Umbilical cord (tissue), 2 donors: Measurements from ENCODE around the gene SERP1. TPM values are rescaled to one million over a fixed set of nuclear protein-coding genes. Genes with fewer than 3 reads are reported as not detected.
"Not testable (repeated sequence)": the region's sequence is repeated elsewhere in the genome, so short reads cannot be mapped to it uniquely, and the experiment has no call there.

ENCODE experiments used
- DNase-seq: peaks from one replicate; pipeline ENCODE4 v3.0.0-alpha.2; 2015; ENCODE audit warnings: low spot score
- total RNA-seq: library from RNA; depleted of rRNA; stranded (reverse); fragments of >200 nt; gene quantifications from one replicate; pipeline ENCODE4 v1.2.3, GENCODE V29; 2014; ENCODE audit warnings: low replicate concordance; ENCODE audit not compliant: insufficient read depth

Gene SERP1
- total RNA-seq, 1 donor from 2014 or later = 190 TPM

GRCh38 chr3:150538324-150539208 is 7.7 kb downstream of the SERP1 start:
- no peak for DNase-seq

GRCh38 chr3:150535204-150535603 is 11.1 kb downstream of the SERP1 start:
- DNase-seq = no peak

- DNase-seq = no peak
Measured at GRCh38 chr3:150531775-150532174, 14.5 kb downstream of the SERP1 start.

GRCh38 chr3:150528354-150528797 is 17.9 kb downstream of the SERP1 start:
- DNase-seq = no peak

- DNase-seq = no peak
Measured at GRCh38 chr3:150527464-150528255, 18.6 kb downstream of the SERP1 start.

GRCh38 chr3:150523538-150523937 is 22.8 kb downstream of the SERP1 start:
- DNase-seq = no peak

- peak; percentile 9 for DNase-seq
Measured at GRCh38 chr3:150521463-150521862, 24.8 kb downstream of the SERP1 start.

- DNase-seq = no peak
Measured at GRCh38 chr3:150520408-150520807, 25.9 kb downstream of the SERP1 start.

GRCh38 chr3:150519026-150519425 is 27.3 kb downstream of the SERP1 start:
- no peak for DNase-seq

- no peak for DNase-seq
Measured at GRCh38 chr3:150515210-150515609, 31.1 kb downstream of the SERP1 start.

- DNase-seq = no peak
Measured at GRCh38 chr3:150511122-150511821, 35.0 kb downstream of the SERP1 start.

- DNase-seq = no peak
Measured at GRCh38 chr3:150509780-150510179, 36.5 kb downstream of the SERP1 start.

GRCh38 chr3:150508401-150508800 is 37.9 kb downstream of the SERP1 start:
- DNase-seq = no peak

- no peak for DNase-seq
Measured at GRCh38 chr3:150504483-150504882, 41.8 kb downstream of the SERP1 start.

- no peak for DNase-seq
Measured at GRCh38 chr3:150503402-150504099, 42.7 kb downstream of the SERP1 start.

- not testable (repeated sequence) for DNase-seq
Measured at GRCh38 chr3:150500960-150501359, 45.3 kb downstream of the SERP1 start.

- DNase-seq = no peak
Measured at GRCh38 chr3:150497956-150498355, 48.3 kb downstream of the SERP1 start.

GRCh38 chr3:150495563-150496168 is 50.6 kb downstream of the SERP1 start:
- DNase-seq = peak; percentile 76

- peak; percentile 33 for DNase-seq
Measured at GRCh38 chr3:150495149-150495548, 51.1 kb downstream of the SERP1 start.

GRCh38 chr3:150494411-150494977 is 51.8 kb downstream of the SERP1 start:
- DNase-seq = no peak
